ENCODE measurements around the gene DCPS.

The DCPS gene

GRCh38 chr11:126303623-126304456, at the start of gene DCPS:
Gene DCPS, plus strand, starts transcription at chr11:126304060. Its CDS starts 21 bp downstream, at chr11:126304081.
- TF ChIP-seq GATA3 (IDR thresholded peaks at IDR 0.05; ENCODE audit: low read depth, low read length) (no peak), GATA2 (IDR thresholded peaks at IDR 0.05; ENCODE audit: low read depth, low read length) (no peak; the same call in 1 of the 2 replicates)

DNA sequence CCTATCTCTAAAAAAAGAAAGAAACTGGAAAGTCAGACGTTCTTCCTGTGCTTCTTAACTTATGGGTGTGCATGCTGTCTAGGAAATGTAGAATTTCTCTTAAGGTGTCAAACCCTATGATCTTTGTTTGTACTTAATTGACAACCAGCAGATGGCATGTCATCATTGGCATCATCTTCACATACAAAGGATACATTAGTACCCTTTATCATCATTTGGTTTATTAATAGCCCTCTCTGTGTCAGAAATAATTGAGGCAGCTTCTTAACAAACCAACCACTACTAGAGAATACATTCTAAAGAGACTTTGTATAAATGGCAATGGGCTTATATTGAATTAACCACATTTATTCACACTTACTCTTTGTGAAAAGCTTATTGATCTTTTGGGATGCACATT, 49.0 kb upstream of the DCPS start:
- TF ChIP-seq GATA2 (IDR thresholded peaks at IDR 0.05; ENCODE audit: low read depth, low read length) (no peak), GATA3 (IDR thresholded peaks at IDR 0.05; ENCODE audit: low read depth, low read length) (no peak)

GRCh38 chr11:126256216-126256615, 47.6 kb upstream of the DCPS start:
- TF ChIP-seq GATA3 (IDR thresholded peaks at IDR 0.05; ENCODE audit: low read depth, low read length) (no peak), GATA2 (IDR thresholded peaks at IDR 0.05; ENCODE audit: low read depth, low read length) (no peak)

- TF ChIP-seq GATA2 (IDR thresholded peaks at IDR 0.05; ENCODE audit: low read depth, low read length) (no peak), GATA3 (IDR thresholded peaks at IDR 0.05; ENCODE audit: low read depth, low read length) (no peak)
Observed at GRCh38 chr11:126257144-126257543, 46.7 kb upstream of the DCPS start.

- TF ChIP-seq GATA3 (IDR thresholded peaks at IDR 0.05; ENCODE audit: low read depth, low read length) (no peak), GATA2 (IDR thresholded peaks at IDR 0.05; ENCODE audit: low read depth, low read length) (no peak)
Observed at GRCh38 chr11:126257764-126258163, 46.1 kb upstream of the DCPS start.

- no peak for TF ChIP-seq GATA2 (IDR thresholded peaks at IDR 0.05; ENCODE audit: low read depth, low read length)
- TF ChIP-seq GATA3 (IDR thresholded peaks at IDR 0.05; ENCODE audit: low read depth, low read length) = no peak
Observed at GRCh38 chr11:126262216-126262615, 41.6 kb upstream of the DCPS start.

GRCh38 chr11:126263489-126263888, 40.4 kb upstream of the DCPS start:
- TF ChIP-seq GATA2 (IDR thresholded peaks at IDR 0.05; ENCODE audit: low read depth, low read length) (no peak), GATA3 (IDR thresholded peaks at IDR 0.05; ENCODE audit: low read depth, low read length) (no peak)

- TF ChIP-seq GATA3 (IDR thresholded peaks at IDR 0.05; ENCODE audit: low read depth, low read length) = no peak
- TF ChIP-seq GATA2 (IDR thresholded peaks at IDR 0.05; ENCODE audit: low read depth, low read length) = no peak
Observed at GRCh38 chr11:126265811-126266210, 38.0 kb upstream of the DCPS start.

- TF ChIP-seq GATA2 (IDR thresholded peaks at IDR 0.05; ENCODE audit: low read depth, low read length) (no peak), GATA3 (IDR thresholded peaks at IDR 0.05; ENCODE audit: low read depth, low read length) (no peak)
Observed at GRCh38 chr11:126267650-126268049, 36.2 kb upstream of the DCPS start.

GRCh38 chr11:126268361-126268707, 35.5 kb upstream of the DCPS start:
- TF ChIP-seq GATA2 (IDR thresholded peaks at IDR 0.05; ENCODE audit: low read depth, low read length) (no peak), GATA3 (IDR thresholded peaks at IDR 0.05; ENCODE audit: low read depth, low read length) (no peak)

GRCh38 chr11:126268708-126269579, 34.9 kb upstream of the DCPS start, which contains the start of the genes FOXRED1 and SRPRA:
Gene FOXRED1, plus strand, starts transcription at chr11:126269154. Its CDS starts 53 bp downstream, at chr11:126269207.
Gene SRPRA, minus strand, starts transcription at chr11:126268895. Its CDS starts 91 bp downstream, at chr11:126268804.
- no peak for TF ChIP-seq GATA3 (IDR thresholded peaks at IDR 0.05; ENCODE audit: low read depth, low read length)
- TF ChIP-seq GATA2 (IDR thresholded peaks at IDR 0.05; ENCODE audit: low read depth, low read length) = no peak

GRCh38 chr11:126277322-126277721, 26.5 kb upstream of the DCPS start:
- TF ChIP-seq GATA2 (IDR thresholded peaks at IDR 0.05; ENCODE audit: low read depth, low read length) (no peak), GATA3 (IDR thresholded peaks at IDR 0.05; ENCODE audit: low read depth, low read length) (no peak)

DNA sequence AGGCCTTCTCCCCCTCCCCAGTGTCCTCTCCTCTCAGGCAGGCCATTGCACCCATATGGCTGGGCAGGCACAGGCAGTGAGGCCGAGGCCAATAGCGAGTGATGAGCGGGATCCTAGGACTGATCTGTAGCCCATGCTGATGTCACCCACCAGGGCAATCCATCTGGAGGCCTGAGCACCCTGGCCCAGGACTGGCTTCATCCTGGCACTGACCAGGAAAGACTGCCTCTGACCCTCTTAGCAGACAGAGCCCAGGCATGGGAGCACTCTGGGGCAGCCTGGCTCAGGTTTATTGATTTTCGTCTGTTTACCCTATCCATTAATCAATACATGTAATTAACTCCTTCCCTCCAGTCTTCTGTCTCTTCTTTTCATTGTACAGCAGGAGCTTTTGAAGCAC, 26.1 kb upstream of the DCPS start:
- TF ChIP-seq GATA3 (IDR thresholded peaks at IDR 0.05; ENCODE audit: low read depth, low read length) = no peak
- TF ChIP-seq GATA2 (IDR thresholded peaks at IDR 0.05; ENCODE audit: low read depth, low read length) = no peak

DNA sequence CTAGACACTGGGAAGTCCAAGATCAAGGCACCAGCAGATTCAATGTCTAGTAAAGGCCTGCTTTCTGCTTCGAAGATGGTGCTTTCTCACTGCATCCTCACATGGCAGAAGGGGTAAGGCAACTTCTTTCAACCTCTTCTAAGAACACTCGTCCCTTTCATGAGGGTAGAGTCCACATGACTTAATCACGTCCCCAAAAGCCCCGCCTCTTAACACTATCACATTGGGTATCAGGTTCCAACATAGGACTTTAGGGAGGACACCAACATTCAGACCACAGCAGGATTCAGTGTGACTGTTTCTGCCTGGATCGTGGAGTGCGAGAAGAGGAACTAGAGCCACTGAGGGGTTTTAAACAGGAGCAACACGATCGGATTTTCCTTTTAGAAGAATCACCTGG, 24.7 kb upstream of the DCPS start:
- TF ChIP-seq GATA3 (IDR thresholded peaks at IDR 0.05; ENCODE audit: low read depth, low read length) = no peak
- TF ChIP-seq GATA2 (IDR thresholded peaks at IDR 0.05; ENCODE audit: low read depth, low read length) = no peak
